Upper lobe of left lung (tissue), 4 donors: ENCODE measurements around the gene IFT88.

Source experiments
- CTCF ChIP-seq, 6 experiments: fragments of 450-650 bp in 4 of 6; fragments of 200-600 bp in 2 of 6; sonication (generic) in 2 of 6; IDR thresholded peaks; one replicate each; pipeline ENCODE4 v1.5.1; 2016 to 2019; ENCODE audit warnings: antibody characterized with exemption in 6 of 6
- EP300 ChIP-seq, 4 donors: sonication (generic); formaldehyde crosslinking; IDR thresholded peaks; one replicate each; pipeline ENCODE4 v1.5.1; 2017; ENCODE audit warnings: antibody characterized with exemption in 4 of 4, control low read depth in 2 of 4
- POLR2A ChIP-seq, 4 donors: fragments of 450-650 bp; IDR thresholded peaks; one replicate each; pipeline ENCODE4 v1.5.1; 2016 to 2017; ENCODE audit warnings: antibody characterized with exemption in 4 of 4, mild to moderate bottlenecking in 2 of 4
- POLR2AphosphoS5 ChIP-seq, 2 donors: sonication (generic); formaldehyde crosslinking; IDR thresholded peaks; one replicate each; pipeline ENCODE4 v1.5.1; 2017; ENCODE audit warnings: antibody characterized with exemption in 2 of 2

- TF ChIP-seq EP300 (IDR thresholded peaks at IDR 0.05) (no peak), POLR2A (IDR thresholded peaks at IDR 0.05) (no peak), CTCF (IDR thresholded peaks at IDR 0.05) (no peak), POLR2AphosphoS5 (IDR thresholded peaks at IDR 0.05) (no peak)
Measured at GRCh38 chr13:20610006-20610405, 43.0 kb downstream of the IFT88 start.
